Colon (tissue), 2 donors: Measurements from ENCODE around the gene USP31.
"Not testable (repeated sequence)": the region's sequence is repeated elsewhere in the genome, so short reads cannot be mapped to it uniquely, and the experiment has no call there.

ENCODE experiments used
- FAIRE-seq: peaks from 2 replicates; lab custom pipeline; 2012; peaks lifted over from hg19 to GRCh38; lab: Jason Lieb, UNC
- donor health status: control.
- donor health status: control.

The USP31 gene

GRCh38 chr16:23158114-23158513 is 8.9 kb upstream of the USP31 start:
- FAIRE-seq: no peak

GRCh38 chr16:23156946-23157460 is 7.8 kb upstream of the USP31 start:
- no peak for FAIRE-seq

- no peak for FAIRE-seq
Observed at GRCh38 chr16:23156110-23156509, 6.9 kb upstream of the USP31 start.

GRCh38 chr16:23155445-23156049 is 6.3 kb upstream of the USP31 start:
- FAIRE-seq: no peak

- FAIRE-seq: no peak
Observed at GRCh38 chr16:23152386-23153178, 3.3 kb upstream of the USP31 start.

- no peak for FAIRE-seq
Observed at GRCh38 chr16:23149993-23150364, 727 bp upstream of the USP31 start.

GRCh38 chr16:23148513-23149266 is 562 bp downstream of the USP31 start:
- no peak for FAIRE-seq

- no peak for FAIRE-seq
Observed at GRCh38 chr16:23148166-23148512, 1.1 kb downstream of the USP31 start.

- FAIRE-seq: no peak
Observed at GRCh38 chr16:23147666-23148065, 1.6 kb downstream of the USP31 start.

GRCh38 chr16:23146877-23147601 is 2.2 kb downstream of the USP31 start:
- FAIRE-seq: no peak

- no peak for FAIRE-seq
Observed at GRCh38 chr16:23145608-23146007, 3.6 kb downstream of the USP31 start.

- no peak for FAIRE-seq
Observed at GRCh38 chr16:23145186-23145585, 4.1 kb downstream of the USP31 start.

- not testable (repeated sequence) for FAIRE-seq
Observed at GRCh38 chr16:23144393-23144792, 4.9 kb downstream of the USP31 start.

GRCh38 chr16:23143391-23143790 is 5.9 kb downstream of the USP31 start:
- FAIRE-seq: no peak

GRCh38 chr16:23141959-23142740 is 7.1 kb downstream of the USP31 start:
- no peak for FAIRE-seq

GRCh38 chr16:23141500-23141899 is 7.8 kb downstream of the USP31 start:
- no peak for FAIRE-seq

GRCh38 chr16:23141033-23141432 is 8.2 kb downstream of the USP31 start:
- FAIRE-seq: no peak

GRCh38 chr16:23140107-23140506 is 9.1 kb downstream of the USP31 start:
- no peak for FAIRE-seq

- no peak for FAIRE-seq
Observed at GRCh38 chr16:23137818-23138217, 11.4 kb downstream of the USP31 start.

- no peak for FAIRE-seq
Observed at GRCh38 chr16:23137256-23137655, 12.0 kb downstream of the USP31 start.

GRCh38 chr16:23134274-23134673 is 15.0 kb downstream of the USP31 start:
- no peak for FAIRE-seq
